ENCODE data around the gene VPS16. TPM values are rescaled to one million over a fixed set of nuclear protein-coding genes. Genes with fewer than 3 reads are reported as not detected.

Gene VPS16
- total and polyA plus RNA-seq, 2 of the 8 experiments (the other 6 are each of a cell fraction or from before 2014, with no cell fraction given), result 23.8 to 25.9 TPM

GRCh38 chr20:2797136-2797983, 43.2 kb upstream of the VPS16 start (continued):
- no peak for TF ChIP-seq ATF2 (IDR thresholded peaks at IDR 0.05; ENCODE audit: low read length)
- no peak for TF ChIP-seq GABPA (IDR thresholded peaks at IDR 0.05; ENCODE audit: borderline replicate concordance, insufficient read depth, low read length)
